GM18508 (cell line): ENCODE data around the gene SH3TC2.
A peak's percentile ranks its signal among the peaks of the same experiment; 100 is the strongest.

ENCODE experiments used
- ATAC-seq: cut with Tn5 transposase; IDR thresholded peaks from one replicate; pipeline ENCODE4 v1.9.1; 2021; ENCODE audit warnings: moderate number of reproducible peaks; ENCODE audit not compliant: insufficient read depth, unreplicated experiment

SH3TC2 gene

DNA sequence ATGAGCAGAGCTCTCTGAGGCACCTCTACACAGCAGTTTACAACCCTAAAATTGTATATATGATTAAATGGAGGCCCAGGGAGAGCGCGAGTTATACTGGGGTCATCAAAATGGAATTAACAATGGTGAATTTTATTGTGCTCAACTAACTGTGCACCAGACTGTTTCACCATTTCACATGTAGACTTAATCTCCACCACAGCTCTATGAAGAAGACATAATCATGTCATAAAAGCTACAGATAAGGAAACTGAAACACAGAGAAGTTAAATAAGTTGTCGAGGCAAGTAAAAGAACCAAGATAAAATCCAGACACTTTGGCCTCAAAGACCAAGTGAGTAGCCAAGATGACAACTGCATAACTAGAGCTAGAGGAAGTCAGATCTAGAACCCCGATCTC lies 1.5 kb downstream of the SH3TC2 start:
- no peak for ATAC-seq

DNA sequence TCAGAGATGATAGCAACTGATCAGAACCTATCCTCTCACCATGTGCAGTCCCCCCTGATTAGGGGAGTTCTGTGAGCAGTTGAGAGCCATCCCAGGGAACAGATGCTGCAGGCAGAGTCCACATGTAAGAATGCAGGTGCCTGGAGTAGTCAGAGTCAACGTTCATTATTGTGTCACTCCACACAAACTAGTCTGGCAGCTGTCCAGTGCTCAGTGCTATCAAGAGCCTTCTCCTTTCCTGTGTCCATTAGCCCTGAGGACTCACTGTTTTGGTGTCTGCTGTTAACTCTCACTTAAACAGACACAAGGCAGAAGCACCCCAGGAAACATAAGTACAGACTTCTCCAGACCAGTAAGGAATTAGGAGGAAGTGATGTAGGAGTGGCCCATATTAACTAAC lies 2.5 kb downstream of the SH3TC2 start:
- ATAC-seq: no peak

DNA sequence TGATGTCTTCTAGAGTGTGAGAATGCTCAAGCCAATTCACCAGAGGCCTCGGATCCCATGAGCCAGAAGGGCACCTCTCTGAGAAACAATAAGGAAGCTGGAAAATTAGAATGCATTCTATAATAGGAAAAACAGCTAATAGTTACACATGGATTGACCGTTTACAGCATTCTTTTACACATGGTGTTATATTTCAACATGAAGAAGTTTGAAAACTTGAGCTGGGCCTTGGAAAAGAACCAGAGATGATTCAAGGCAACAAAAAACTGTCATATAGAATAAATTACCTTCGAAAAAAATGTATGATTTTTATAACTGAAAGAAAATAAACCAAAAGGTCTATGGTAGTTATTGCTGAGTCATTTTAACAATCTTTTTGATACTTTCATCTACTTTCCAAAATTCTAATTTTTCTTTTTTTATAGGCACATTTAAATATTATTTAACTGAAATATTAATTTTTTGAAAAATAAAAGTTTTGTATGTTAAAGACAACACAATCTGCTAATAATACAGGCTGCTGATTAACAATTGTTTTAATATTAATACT lies 6.2 kb downstream of the SH3TC2 start:
- no peak for ATAC-seq

DNA sequence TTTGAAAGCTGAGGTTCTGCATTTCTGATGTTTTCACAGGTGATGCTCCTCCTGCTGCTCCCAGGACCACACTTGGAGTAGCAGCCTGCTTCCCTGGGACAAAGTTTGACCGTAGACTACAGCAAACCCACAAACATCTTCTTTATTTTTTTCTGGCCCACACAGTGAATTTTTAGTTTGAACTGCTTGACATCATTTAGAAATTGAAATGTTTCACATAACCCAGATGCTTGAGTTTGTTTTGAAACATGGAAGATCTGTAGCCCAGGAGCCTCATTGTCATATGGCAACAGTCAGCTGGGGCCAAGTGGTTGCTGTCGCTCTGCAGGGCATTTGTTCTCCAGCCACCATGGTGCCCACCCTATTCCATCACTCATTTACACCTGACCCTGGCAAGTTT lies 8.4 kb downstream of the SH3TC2 start:
- ATAC-seq: no peak

DNA sequence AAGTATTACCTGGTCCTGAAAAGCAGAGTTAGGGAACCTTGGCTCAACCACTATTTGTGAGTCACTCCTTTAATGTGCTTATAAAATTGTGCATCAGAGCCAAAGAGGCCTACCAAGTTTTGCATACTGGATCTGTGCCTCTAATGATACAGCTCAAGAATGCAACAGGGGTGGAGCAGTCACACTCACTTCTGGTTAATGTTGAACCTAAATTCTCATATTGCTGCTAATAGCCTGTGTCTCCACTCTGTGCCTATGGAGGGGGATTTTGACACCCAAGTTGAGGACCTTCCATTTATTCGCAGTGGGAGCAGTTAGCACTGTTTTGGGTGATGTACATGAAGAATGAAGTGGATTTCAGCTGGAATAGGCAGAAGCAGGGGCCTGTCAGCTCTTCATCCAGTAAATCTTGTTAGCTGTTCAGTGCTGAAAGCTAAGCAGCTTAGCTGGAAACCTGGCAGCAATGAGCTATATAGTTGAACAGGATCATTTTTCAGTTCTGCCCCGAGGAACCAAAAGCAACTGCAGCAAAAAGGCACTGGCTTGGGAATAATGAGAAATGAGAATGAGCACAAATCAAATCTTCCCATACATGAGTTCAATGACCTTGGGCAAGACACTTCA lies 9.7 kb downstream of the SH3TC2 start:
- no peak for ATAC-seq

DNA sequence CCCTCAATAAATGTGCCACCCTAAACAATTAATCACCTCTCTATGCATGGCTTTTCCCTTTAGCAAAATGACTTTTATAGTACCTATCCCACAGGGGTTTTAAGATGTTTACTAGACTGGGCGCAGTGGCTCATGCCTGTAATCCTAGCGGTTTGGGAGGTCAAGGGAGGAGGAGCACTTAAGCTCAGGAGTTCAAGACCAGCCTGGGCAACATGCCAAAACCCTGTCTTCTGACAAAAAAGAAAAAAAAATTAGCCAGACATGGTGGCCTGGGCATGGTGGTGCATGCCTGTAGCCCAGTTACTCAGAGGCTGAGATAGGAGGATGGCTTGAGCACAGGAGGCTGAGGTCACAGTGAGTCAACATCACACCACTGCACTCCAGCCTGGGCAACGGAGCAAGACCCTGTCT lies 13.5 kb downstream of the SH3TC2 start:
- ATAC-seq: no peak

DNA sequence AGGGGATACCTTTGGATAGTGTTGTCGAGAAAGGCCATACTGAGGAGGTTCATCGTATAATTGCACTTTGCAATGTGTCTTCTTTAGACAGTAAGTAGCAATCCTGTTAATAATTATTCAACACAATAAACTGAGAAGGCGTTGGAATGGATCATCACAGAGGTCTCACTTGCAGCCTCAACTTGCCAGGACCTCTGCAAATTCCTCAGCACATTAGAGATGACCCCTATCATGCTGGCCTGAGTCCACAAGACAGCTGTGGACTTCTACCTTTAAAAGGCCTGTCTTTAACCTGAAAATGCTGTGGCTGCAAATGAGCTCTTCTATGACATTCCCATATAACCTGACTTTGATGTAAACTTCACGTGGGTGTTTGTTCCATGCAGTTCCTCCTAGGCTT lies 14.1 kb downstream of the SH3TC2 start:
- no peak for ATAC-seq

DNA sequence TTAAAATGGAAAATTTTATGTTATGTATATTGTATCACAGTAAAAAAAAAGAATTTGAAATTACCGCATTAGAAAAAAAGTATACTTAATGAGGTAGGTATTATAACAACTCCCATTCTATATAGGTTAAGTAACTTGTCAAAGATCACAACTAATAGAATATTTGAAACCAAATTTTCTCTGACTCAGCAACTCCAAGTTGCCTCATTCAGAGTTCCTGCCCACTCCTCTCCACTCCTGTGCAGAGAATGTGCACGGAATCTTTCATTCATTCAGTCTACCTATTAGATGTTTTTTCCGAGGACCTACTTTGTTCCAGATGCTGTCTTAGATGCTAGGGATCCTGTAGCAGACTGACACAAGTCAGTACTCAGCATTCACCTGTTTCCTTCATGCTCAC lies 15.4 kb downstream of the SH3TC2 start:
- no peak for ATAC-seq

DNA sequence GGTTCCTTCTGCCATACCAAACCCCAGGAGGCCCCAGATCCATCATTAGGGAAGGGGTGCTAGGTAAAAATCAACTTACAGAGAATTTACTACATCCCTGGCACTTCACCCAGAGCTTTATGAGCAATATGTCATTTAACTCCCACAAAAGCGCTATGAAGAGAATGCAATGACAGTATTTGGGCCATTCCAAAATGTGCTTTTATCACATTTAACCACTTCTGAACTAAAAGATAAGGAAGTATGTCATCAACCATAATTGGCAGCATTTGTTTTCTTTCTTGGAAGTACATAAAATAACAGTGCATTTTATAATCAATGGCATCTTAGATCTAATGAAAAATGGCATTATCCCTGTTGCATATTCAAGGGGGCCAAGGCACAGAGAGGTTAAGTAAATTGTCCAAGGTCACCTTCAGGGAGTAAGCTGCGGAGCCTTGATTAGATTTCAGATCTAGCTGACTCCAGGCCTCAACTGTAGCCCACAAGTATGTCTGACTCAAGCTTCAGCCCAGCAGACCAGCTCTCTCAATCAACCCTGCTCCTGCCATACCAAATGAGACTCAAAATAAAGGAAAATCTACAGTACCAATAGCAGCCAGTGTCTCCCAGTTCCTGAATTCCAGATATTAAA lies 16.5 kb downstream of the SH3TC2 start:
- no peak for ATAC-seq

DNA sequence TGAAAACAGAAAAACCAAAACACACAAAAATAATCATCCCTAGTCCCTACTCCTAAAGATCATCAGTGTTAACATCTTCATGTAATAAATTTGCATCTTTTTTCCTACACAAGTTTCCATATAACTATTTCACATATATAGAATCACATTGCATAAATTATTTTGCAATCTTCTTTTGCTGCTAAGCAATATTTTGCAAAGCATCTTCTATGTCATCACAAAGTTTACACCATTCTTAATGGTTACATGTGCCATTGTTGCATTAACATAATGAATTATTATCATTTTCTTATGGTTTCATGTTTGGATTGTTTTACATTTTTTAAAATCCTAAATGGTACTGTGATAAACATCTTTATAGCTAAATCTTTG lies 17.8 kb downstream of the SH3TC2 start:
- ATAC-seq: no peak

DNA sequence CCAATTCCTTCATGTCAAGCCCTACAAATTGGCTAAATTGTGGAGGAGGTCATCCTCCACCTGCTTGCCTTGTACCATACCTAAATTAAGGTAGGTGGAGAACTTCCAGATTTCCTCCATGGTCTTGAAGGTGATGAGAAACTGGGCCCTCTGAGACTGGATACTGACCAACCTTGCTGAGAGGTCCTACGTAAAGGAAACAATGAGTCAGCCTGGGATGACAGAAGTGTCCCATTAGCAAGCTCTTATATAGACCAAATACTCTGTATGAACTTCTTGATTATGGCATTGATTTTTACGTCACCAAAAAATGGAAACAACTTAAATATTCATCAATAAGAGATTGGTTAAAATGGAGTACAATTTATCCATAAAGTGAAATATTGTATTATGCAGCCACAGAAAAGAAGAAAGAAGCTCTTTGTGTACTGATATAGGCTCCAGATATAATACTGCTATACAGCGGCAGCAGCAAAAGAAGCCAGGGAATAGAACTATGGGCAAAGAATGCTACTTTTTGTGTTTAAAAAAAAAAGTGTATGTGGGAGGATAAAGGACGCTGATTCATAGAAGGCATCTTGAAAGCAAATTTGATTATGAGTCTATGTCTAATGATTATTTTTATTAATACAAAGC lies 18.3 kb downstream of the SH3TC2 start:
- ATAC-seq: no peak

DNA sequence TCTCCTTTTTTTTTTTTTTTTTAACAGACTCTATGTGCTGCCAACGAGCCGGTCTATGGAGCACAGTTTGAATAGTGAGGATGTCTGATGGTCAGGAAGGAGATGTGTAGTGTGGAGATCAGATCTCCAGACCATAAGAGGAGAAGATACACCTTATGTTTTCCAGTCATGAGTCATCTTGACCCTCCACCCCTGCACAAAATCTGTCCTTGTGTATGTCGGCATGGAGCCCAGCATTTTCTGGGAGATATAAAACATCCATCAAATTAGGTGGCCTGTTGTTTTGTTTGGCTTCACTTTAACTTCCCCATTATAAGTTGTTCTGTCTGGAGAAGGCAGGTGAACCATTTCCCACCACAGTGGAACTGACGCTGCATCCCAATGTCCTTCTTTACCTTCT lies 19.2 kb downstream of the SH3TC2 start:
- ATAC-seq: no peak

DNA sequence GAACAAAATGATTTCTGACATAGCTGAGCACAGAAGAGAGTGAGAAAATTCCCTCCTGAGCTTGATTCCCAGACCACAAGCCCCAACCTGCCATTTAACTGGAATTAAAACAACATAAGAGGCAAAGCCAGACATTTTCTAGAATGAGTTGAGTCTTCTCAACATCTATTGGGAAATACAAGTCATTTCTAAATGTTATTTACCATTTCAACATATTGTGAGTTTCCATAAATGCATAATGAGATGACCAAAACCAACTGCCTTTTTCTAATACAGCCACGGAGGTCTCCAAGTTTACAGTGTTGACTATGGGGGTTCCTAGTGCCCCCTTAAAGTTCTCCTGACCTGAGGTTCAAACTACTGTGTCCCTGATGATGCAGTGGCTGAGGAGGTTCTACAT lies 20.0 kb downstream of the SH3TC2 start:
- no peak for ATAC-seq

DNA sequence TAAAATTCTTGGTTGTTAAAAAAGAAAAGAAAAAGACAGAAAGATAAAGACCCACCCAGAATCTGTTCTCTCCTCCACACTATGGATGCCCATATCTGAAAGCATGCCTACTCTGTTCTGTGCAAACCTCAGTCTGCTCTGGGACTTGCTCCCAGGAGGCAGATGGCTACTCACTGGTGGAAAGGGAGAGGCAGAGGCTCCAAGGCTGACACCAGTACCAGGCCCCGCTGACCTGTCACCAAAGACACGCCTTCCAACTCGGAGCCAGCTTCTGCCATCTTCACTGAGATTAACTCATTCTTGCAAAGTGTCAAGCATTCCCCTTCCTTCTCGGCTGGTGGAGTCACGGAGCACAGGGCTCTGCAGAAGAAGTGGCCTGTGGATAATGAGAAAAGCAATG lies 21.6 kb downstream of the SH3TC2 start:
- ATAC-seq: no peak

DNA sequence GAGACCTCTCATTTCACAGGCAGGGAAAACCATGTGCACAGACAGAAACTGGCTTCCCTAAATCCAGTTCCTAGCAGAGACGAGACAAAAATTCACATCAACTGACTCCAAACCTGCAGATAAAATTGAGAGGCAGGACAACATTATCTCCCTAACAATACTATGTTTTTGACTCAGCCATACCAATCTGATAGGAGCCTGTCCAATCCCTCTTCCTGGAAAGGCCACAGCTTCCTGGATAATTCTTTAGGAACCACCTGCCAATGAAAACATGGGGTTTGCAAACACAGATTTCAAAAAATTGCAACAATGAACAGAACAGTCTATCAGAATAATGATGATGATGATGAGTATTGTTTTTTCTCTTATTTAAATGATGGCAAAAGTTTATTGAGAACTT lies 22.4 kb downstream of the SH3TC2 start:
- no peak for ATAC-seq

DNA sequence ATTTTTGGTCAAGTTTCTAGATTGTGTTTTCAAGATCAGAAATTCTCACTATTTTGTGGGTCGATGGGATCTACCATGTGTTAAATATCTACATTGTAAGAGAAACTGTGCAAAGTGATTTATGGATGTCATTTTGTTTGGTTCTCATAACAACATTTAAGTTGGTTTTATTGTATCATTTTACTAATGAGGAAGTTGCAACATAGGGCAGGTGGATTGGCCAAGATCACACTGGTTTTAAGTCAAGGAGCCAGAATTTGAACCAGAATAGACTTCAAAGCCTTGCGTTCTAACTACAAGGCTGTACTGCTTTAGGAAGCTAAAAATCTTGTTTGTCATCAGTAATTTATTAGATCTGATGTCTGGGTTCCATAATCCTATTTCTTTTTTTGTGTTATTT lies 23.4 kb downstream of the SH3TC2 start:
- no peak for ATAC-seq

DNA sequence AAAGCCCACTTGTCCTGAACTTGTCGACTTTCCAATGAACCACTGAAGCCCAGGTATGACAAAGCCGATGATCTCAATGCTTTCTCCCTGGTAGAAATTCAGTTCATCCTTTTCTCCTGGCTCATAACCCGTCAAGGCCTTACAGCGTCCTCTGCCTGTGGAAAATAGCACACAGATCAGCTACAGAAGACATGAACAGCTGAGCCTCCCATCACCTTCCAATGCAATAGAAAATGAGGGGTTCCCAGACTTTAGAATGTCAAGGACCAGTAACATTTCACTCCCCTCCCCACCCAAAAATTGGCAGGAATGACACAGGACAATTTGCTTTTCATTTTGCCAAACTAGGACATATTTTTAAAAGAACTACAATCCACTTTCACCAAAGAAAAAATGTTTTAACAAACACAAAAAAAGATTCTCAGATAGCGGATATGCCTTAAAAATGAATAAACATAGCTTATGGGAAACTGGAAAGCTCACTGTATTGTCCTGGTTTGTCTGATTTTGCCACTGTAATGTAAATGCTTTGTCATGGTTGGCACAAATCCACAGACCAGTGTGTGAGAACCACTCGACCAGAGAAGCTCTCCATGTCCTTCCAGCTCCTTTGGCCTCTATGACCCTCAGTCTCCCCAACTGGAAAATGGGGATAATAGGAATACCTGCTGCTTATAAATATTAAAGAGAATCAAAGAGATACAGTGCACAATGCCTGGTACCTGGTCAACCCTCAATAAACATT lies 24.4 kb downstream of the SH3TC2 start:
- ATAC-seq: no peak

DNA sequence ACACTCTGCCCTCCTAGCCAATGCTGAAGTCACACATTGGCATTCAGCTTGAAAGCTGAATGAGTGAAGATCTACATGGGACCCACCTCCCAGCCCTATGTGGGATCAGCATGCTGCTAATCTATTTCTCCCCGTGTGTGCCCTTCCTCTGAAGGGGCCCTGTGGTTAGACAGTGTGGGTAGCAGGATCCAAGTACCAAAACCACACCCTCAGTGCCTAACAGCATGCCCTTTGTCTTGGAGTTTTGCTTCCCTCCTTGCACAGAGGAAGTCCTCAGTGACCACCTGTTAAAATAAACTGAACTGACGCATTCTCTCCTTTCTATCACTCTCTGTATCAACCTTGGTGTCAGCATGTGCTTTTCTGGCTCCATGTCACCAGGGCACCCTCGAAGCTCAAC lies 25.0 kb downstream of the SH3TC2 start:
- ATAC-seq: no peak

DNA sequence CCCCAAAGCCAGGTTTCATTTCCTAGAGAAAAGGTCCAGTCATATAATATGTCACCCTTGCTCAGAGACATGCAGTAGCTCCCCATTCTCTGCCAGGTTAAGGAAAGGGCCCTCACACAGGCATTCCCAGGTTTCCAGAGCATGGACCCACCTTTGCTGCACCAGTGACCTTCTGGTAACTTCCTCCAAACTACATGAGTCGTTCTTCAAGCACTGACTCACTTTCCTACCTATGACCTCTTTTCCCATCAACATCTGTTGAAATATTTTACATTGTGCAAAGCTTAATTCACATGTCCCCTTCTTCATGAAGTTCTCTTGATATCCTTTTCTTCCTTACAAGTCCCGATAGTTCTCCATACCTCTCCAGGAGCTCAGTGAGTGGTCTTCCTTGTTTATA lies 25.9 kb downstream of the SH3TC2 start:
- no peak for ATAC-seq

DNA sequence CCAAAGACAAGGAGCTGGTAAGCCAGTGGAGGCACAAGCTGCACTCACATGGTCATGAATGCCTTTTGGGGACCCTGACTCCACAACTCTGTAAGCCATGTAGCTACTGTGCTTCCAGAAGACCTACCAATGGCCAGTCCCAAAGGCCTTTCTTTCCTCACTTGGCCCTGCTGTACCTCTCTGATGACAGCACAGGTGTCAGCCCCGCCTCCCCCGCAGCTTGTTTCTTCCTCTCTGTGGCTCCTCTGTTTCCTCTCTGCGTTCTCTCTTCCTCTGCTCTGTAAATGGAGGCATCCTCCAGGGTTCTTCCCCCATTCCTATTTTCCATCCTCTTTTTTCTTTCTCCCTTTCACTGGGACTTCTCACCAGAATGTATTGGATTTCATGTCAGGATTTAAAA lies 26.7 kb downstream of the SH3TC2 start:
- no peak for ATAC-seq

DNA sequence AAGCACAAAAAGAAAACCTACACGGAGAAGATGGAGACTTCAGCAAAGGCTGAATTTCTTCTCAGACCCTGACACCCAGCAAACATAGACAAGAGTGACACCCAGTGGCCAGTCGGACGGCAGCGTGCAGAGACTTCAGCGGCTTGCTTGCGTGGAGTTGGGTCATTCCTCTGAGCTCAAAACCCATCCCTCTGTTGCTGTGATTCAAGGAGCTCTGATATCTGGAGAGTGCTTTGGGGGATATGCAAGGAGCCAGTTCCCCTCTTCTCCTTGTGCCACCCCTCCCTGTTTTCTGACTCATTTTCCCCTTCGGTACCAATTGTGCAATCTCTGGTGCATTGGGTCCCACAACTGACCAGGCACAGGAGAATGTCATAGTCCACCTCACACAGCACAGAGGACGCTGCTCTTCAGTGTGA lies 27.5 kb downstream of the SH3TC2 start:
- peak; percentile 72 for ATAC-seq
